Skeletal muscle cell (primary cell): Measurements from ENCODE around the gene KLHL21.

Experiments used
- DNase-seq: peaks from one replicate; pipeline ENCODE4 v3.0.0-alpha.2; 2010; ENCODE audit warnings: low read depth
- H3K4me3 ChIP-seq: 2 replicates; pipeline ENCODE4 v1.5.1; 2011; ENCODE audit warnings: low read depth, mild to moderate bottlenecking, control low read depth, low read length, moderate library complexity

The KLHL21 gene

GRCh38 chr1:6587261-6588005, 15.2 kb downstream of the KLHL21 start:
- DNase-seq, result no peak
- H3K4me3 ChIP-seq, result no peak overlapping the region

- H3K4me3 ChIP-seq, result no peak overlapping the region
- no peak for DNase-seq
These were observed 16.3 kb downstream of the KLHL21 start for GRCh38 chr1:6586404-6586816.

GRCh38 chr1:6585841-6586240, 16.8 kb downstream of the KLHL21 start:
- DNase-seq, result no peak
- H3K4me3 ChIP-seq, result no peak overlapping the region

DNA sequence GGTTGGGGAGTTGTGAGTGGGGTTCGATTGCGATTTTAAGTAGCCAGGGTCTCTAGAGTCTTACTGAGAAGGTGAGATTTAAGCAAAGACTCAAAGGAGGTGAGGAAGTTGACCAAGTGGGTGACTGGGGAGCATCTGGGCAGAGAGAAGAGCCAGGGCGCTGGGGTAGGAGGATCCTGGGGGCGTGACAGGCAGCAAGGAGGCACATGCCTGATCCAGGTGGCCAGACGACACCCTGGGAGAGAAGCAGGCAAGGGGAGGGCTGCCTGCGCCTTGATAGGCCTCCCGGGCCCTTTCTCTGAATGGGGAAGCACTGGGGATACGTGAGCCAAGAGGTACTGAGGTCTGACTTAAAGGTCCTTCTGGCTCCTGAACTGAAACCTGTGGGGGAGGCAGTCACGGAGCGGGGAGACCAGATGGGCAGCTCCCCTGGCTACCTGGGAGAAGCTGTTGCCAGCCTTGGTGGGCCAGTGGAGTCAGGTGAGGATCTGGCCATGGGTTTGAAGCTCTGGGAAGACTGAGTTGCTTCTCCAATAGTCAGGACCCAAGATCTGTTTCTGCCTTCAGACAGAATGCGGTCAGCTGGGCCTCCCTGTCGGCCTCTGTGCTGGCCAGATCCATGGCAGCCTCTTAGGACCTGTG, 17.5 kb downstream of the KLHL21 start:
- no peak for DNase-seq
- no peak overlapping the region for H3K4me3 ChIP-seq

GRCh38 chr1:6584126-6585080, 18.3 kb downstream of the KLHL21 start:
- H3K4me3 ChIP-seq, result no peak overlapping the region
- DNase-seq, result no peak

DNA sequence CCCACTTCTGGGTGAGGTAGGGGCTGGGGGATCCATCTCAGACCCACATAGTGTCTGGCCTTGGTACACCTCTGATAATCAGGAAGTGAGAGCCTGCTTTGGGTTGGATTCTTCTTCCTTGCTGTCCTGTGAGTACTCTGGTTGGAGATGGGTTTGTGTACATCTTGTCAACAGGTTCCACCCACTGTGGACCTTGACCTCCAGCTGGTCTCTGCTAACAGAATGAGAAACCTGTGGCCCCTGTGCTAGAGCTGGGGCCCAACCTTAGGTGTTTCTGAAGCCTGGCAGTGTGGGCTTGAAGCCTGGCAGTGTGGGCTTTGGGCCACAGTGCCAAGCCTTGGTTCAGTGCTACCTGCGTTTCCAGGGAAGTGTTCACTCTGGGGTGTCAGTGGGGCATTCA, 20.3 kb downstream of the KLHL21 start:
- H3K4me3 ChIP-seq, result no peak overlapping the region
- DNase-seq, result no peak

- no peak overlapping the region for H3K4me3 ChIP-seq
- DNase-seq, result no peak
These were observed 20.9 kb downstream of the KLHL21 start for GRCh38 chr1:6581561-6582305.

DNA sequence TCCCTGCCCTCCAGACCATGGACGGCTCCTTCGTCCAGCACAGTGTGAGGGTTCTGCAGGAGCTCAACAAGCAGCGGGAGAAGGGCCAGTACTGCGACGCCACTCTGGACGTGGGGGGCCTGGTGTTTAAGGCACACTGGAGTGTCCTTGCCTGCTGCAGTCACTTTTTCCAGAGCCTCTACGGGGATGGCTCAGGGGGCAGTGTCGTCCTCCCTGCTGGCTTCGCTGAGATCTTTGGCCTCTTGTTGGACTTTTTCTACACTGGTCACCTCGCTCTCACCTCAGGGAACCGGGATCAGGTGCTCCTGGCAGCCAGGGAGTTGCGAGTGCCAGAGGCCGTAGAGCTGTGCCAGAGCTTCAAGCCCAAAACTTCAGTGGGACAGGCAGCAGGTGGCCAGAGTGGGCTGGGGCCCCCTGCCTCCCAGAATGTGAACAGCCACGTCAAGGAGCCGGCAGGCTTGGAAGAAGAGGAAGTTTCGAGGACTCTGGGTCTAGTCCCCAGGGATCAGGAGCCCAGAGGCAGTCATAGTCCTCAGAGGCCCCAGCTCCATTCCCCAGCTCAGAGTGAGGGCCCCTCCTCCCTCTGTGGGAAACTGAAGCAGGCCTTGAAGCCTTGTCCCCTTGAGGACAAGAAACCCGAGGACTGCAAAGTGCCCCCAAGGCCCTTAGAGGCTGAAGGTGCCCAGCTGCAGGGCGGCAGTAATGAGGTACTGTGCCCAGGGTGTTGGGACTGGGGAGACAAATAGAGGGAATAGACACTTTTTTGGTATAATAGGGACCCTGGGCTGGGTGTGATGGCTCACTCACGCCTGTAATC, 21.9 kb downstream of the KLHL21 start:
- no peak for DNase-seq
- H3K4me3 ChIP-seq, result peak overlapping the region; percentile 72

DNA sequence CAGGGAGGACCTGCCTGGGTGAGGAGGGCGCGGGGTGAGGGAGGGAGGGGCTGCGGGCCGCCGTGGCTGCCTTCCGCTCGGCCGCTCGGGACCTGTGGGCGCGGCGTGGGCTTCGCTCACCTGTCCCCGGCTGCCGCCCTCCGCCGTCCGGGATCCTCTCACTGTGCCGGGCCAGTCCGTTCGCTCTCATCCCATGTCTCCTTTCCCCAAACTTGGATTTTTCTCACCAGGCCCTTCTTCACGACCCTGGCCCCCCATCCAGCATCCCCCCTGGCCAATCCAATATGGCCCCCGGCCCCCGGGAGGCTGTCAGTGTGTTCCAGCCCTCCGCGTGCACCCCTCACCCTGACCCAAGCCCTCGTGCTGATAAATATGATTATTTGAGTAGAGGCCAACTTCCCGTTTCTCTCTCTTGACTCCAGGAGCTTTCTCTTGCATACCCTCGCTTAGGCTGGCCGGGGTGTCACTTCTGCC, 22.5 kb downstream of the KLHL21 start:
- no peak for DNase-seq
- peak overlapping the region; percentile 72 for H3K4me3 ChIP-seq

GRCh38 chr1:6579374-6580118, 23.1 kb downstream of the KLHL21 start, which contains the start of gene ZBTB48:
ZBTB48 (plus strand) TSS chr1:6579994; CDS start chr1:6580610, 616 bp downstream.
- H3K4me3 ChIP-seq, result peak within 1 kb of the TSS; percentile 72
- DNase-seq, result peak; percentile 84

DNA sequence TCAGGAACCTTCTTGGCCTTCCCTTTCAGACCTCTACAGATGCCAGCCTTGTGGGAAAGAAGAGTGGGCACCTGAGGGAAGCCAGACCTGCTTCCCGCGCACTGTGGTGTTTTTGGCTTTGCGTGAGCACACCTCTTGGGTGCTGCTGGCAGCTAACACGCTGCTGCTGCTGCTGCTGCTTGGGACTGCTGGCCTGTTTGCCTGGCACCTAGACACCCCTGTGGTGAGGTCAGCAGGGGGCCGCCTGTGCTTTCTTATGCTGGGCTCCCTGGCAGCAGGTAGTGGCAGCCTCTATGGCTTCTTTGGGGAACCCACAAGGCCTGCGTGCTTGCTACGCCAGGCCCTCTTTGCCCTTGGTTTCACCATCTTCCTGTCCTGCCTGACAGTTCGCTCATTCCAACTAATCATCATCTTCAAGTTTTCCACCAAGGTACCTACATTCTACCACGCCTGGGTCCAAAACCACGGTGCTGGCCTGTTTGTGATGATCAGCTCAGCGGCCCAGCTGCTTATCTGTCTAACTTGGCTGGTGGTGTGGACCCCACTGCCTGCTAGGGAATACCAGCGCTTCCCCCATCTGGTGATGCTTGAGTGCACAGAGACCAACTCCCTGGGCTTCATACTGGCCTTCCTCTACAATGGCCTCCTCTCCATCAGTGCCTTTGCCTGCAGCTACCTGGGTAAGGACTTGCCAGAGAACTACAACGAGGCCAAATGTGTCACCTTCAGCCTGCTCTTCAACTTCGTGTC, 23.9 kb downstream of the KLHL21 start:
- no peak overlapping the region for H3K4me3 ChIP-seq
- DNase-seq, result no peak

GRCh38 chr1:6577831-6578525, 24.7 kb downstream of the KLHL21 start:
- H3K4me3 ChIP-seq, result no peak overlapping the region
- no peak for DNase-seq

DNA sequence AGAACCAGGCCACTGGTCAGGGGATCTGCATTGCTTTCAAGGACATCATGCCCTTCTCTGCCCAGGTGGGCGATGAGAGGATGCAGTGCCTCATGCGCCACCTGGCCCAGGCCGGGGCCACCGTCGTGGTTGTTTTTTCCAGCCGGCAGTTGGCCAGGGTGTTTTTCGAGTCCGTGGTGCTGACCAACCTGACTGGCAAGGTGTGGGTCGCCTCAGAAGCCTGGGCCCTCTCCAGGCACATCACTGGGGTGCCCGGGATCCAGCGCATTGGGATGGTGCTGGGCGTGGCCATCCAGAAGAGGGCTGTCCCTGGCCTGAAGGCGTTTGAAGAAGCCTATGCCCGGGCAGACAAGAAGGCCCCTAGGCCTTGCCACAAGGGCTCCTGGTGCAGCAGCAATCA, 27.9 kb downstream of the KLHL21 start:
- DNase-seq, result no peak
- H3K4me3 ChIP-seq, result no peak overlapping the region

DNA sequence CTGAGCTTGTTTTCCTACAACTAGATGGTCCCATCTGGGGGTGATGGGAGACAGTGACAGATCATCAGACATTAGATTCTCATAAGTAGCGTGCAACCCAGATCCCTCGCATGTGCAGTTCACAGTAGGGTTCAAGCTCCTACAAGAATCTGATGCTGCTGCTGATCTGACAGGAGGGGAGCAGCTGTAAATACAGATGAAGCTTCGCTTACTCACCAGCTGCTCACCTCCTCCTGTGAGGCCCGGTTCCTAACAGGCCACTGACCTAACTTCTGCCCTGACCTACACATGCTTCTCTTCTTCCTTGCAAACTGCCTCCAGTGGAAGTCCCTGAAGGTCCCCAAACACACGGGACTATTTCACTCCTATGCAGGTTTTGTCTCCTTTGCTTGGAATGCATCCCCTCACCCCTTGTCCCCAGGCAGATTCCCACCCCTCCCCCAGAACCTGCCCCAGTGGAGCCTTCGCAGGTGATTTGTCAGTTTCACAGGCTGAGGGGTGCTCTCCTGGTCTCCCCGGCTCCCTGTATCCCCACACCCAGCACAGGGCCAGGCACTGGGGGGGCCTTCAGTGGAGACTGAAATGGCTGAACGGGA, 28.5 kb downstream of the KLHL21 start:
- no peak for DNase-seq
- no peak overlapping the region for H3K4me3 ChIP-seq

GRCh38 chr1:6572653-6573383, 29.9 kb downstream of the KLHL21 start:
- H3K4me3 ChIP-seq, result no peak overlapping the region
- no peak for DNase-seq

GRCh38 chr1:6570987-6571386, 31.7 kb downstream of the KLHL21 start:
- H3K4me3 ChIP-seq, result no peak overlapping the region
- DNase-seq, result no peak
